BE2C (cell line): ENCODE measurements around the gene CLUH.

Experiments used
- DNase-seq: peaks from one replicate; pipeline ENCODE4 v3.0.0-alpha.2; 2020
- H3K27me3 ChIP-seq: fragments of 250-450 bp; sonication (Bioruptor Pico); 2 replicates; pipeline ENCODE4 v1.5.1; 2020; ENCODE audit warnings: mild to moderate bottlenecking
- H3K36me3 ChIP-seq: fragments of 250-450 bp; sonication (Bioruptor Pico); 2 replicates; pipeline ENCODE4 v1.5.1; 2020; ENCODE audit warnings: mild to moderate bottlenecking
- H3K4me1 ChIP-seq: fragments of 250-450 bp; sonication (Bioruptor Pico); 2 replicates; pipeline ENCODE4 v1.5.1; 2020
- H3K4me3 ChIP-seq: 2 replicates; pipeline ENCODE4 v1.5.1; 2011; ENCODE audit warnings: low read depth, low read length
- H3K9me3 ChIP-seq: fragments of 250-450 bp; sonication (Bioruptor Pico); 2 replicates; pipeline ENCODE4 v1.5.1; 2020
- TF ChIP-seq, protein P1 (sequence below): IDR thresholded peaks from 2 replicates; pipeline ENCODE4 v1.5.1; 2012; ENCODE audit warnings: mild to moderate bottlenecking, low read depth, low read length

The CLUH gene

DNA sequence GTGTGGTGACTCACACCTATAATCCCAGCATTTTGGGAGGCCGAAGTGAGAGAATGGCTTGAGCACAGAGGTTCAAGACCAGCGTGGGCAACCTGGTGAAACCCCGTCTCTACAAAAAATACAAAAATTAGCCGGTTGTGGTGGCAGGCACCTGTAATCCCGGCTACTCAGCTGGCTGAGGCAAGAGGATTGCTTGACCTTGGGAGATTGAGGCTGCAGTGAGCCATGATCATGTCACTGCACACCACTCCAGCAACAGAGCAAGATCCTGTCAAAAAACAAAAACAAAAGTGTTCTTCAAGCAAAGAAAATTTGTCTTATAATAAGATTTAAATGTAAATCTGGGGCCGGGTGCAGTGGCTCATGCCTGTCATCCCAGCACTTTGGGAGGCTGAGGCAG lies 66.6 kb downstream of the CLUH start:
- Histone ChIP-seq H3K4me1 (no peaks in the 10 kb centered on the region), H3K4me3 (no peak overlapping the region), H3K9me3 (no peaks in the 10 kb centered on the region), H3K36me3 (peaks cover 3% of the 10 kb centered on the region), H3K27me3 (no peaks in the 10 kb centered on the region)
- DNase-seq = no peak
- TF ChIP-seq, protein P1, sequence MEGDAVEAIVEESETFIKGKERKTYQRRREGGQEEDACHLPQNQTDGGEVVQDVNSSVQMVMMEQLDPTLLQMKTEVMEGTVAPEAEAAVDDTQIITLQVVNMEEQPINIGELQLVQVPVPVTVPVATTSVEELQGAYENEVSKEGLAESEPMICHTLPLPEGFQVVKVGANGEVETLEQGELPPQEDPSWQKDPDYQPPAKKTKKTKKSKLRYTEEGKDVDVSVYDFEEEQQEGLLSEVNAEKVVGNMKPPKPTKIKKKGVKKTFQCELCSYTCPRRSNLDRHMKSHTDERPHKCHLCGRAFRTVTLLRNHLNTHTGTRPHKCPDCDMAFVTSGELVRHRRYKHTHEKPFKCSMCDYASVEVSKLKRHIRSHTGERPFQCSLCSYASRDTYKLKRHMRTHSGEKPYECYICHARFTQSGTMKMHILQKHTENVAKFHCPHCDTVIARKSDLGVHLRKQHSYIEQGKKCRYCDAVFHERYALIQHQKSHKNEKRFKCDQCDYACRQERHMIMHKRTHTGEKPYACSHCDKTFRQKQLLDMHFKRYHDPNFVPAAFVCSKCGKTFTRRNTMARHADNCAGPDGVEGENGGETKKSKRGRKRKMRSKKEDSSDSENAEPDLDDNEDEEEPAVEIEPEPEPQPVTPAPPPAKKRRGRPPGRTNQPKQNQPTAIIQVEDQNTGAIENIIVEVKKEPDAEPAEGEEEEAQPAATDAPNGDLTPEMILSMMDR = no peak
